Eye (tissue), 1 donor: ENCODE data around the gene ODC1.
A peak's percentile ranks its signal among the peaks of the same experiment; 100 is the strongest.
"Not testable (repeated sequence)": the region's sequence is repeated elsewhere in the genome, so short reads cannot be mapped to it uniquely, and the experiment has no call there.

ENCODE experiments used
- DNase-seq: peaks from one replicate; pipeline ENCODE4 v3.0.0-alpha.2; 2015

Gene ODC1

DNA sequence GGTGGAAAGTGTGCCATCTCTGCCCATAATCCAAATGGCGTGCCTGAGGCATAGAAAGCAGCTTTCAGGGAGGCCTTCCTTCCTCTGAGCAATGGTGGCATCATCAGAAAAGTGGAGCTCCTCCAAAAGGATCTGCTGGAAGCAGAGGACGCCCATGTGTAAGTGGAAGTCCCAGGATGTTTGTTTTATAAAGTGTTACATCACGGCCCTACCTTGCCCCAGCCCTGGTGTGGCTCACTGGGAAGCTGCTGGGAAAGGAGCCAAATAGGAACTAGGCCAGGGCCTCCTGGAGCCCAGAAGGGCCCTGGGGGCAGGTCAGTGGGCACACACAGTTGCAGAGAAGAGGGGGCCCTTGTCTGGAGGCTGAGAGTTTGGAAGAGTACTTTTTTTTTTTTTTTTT is 4.2 kb upstream of the ODC1 start:
- no peak for DNase-seq

DNA sequence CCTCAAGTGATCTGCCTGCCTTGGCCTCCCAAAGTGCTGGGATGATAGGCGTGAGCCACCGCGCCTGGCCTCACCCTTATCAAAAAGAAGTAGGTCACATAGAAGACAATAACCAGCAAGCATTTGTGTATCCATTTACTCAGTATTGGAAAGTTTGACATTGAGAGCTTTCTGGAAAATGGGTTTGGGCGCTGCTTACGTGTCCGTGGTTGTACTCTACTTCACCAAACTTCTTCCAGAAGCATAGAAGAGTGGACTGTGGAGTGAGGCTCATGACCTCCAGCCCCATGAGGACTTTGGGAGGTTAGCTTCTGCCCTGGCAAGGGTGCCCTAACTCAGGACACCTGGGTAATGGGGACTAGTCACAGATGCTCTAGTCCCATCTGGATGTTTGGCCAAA is 3.7 kb upstream of the ODC1 start:
- no peak for DNase-seq

GRCh38 chr2:10449838-10450691 is 1.9 kb upstream of the ODC1 start:
- no peak for DNase-seq

DNA sequence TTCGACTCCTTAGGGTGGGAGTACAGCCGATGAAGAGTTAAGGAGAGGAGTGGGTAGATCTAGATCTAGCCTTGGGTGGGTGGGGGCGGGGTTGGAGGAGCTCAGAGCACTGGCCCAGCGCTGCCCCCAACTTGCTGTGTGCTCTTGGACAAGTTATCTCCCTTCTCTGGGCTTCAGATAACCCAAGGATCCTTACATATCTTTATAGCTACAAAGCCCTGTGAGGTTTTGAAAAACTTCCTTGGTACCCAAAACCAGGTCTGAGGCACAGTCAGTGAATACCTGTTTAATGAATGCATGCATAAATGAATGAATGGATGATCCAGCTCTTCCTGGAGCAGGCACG is 1.3 kb upstream of the ODC1 start:
- no peak for DNase-seq

GRCh38 chr2:10448576-10449485 is 704 bp upstream of the ODC1 start:
- peak; percentile 96 for DNase-seq

DNA sequence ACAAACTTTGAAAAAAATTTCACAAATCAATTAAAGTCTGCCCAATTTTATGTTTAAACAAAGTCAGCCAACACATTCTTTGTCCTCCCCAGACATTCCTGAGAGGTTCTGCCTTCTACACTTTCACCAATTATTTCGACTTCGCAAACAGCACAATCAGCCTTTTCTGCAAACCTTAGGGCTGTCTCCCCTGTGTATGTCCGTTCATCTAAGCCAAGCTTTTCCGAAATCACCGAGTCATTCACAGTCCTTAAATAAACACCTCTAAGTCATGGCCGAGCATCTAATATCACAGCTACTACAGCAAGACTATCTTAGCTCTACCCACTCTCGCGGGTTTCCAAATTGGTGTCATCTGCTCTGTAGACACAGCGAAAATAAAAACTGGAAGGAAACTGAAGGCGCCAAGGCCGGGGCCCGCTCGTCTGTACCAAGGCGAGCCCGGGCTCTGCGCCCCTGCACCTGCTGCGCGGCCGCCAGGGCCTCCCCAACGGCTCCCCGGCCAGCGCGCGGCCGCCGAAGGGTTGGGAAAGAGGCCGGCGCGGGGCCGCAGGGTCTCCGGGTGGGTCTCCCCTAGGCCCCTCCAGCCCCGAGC is 730 bp downstream of the ODC1 start:
- DNase-seq = peak; percentile 75

GRCh38 chr2:10446631-10447030 is 1.5 kb downstream of the ODC1 start:
- DNase-seq = no peak

DNA sequence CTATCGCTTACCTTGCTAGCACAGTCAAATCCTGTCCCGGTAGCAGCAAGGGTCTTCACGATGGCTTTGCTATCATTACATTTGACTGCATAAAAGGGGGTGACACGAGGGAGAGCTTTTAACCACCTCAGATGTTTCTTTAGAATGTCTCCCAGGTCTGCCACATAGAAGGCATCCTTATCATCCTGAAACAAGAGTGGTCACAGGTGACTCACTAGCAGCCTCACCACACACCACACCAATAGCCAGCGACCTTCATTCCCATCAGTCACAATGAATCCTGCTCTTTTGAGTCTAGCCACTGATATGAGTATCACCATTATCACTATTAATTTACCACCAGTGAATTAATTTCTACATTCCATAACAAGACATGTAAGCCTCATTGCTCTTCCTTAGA is 3.7 kb downstream of the ODC1 start:
- DNase-seq = no peak

DNA sequence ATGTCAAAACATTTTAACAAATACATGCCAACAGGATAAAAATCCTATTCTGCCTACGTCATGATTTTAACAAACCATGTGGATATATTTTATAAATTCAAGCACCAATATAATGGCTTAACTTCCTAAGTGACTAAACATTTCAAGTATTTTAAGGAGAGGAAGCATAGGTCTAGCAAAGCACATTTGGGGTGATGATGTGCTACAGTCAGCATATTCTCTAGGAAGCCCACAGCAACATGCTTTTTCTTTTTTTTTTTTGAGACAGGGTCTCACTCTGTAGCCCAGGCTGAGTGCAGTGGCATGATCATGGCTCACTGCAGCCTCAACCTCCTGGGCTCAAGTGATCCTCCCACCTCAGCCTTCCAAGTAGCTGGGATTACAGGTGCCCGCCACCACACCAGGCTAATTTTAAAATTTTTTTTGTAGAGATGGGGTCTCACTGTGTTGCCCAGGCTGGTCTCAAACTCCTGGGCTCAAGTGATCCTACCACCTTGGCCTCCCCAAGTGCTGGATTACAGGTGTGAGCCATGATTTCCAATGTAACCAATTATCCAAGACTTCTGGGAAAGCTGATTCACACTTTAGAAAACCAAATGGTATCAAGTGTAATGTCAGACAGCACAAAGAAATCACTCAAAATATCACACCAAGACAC is 5.5 kb downstream of the ODC1 start:
- not testable (repeated sequence) for DNase-seq

DNA sequence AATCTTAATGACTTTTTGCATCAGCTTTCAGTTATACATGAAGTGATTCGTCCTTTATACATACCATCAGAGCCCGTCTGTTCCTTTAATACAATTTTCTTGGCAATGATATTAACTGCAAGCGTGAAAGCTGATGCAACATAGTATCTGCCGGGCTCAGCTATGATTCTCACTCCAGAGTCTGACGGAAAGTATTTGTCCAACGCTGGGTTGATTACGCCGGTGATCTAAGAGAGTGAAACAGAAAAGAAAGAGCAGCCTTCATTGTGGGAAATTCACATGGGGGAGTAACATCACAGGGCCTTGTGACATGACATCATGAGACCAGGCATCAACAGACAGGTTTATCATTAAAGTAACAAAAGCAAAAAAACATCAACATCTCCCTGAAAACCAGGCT is 6.2 kb downstream of the ODC1 start:
- DNase-seq = no peak

DNA sequence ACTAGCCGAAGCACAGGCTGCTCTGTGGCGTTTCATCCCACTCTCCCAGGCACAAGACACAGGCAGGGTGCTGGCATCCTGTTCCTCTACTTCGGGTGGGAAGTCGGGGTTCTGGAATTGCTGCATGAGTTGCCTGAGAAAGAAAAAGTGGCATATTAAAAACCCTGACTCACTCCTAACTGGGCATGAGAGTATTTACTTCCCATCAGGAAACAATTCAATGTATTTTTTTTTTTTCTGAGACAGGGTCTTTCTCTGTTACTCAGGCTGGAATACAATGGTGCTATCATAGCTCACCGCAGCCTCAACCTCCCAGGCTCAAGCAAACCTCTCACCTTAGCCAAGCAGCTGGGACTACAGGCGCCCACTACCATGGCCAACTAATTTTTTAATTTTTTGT is 7.4 kb downstream of the ODC1 start:
- DNase-seq = no peak

DNA sequence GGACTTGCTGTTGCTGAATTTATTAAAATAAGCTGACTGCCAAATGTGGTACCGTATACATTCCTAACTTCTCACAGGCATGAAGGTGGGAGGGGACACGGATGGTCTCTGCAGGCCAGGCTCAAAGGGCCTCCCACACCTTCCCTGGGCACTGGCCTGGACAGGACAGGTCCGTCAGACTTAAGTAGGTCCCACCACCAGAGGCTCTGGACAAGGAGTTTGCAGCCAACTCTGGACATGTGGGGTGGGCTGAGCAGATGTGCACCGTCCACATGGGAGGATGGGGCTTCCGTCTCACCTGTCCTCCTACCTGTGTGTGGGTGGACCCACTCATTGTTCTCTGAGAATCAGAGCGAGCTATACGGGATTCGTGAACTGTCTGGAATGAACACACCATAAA is 8.2 kb downstream of the ODC1 start:
- DNase-seq = no peak

GRCh38 chr2:10439185-10439879 is 8.8 kb downstream of the ODC1 start:
- DNase-seq = no peak

GRCh38 chr2:10438688-10439087 is 9.4 kb downstream of the ODC1 start:
- DNase-seq = no peak

- DNase-seq = no peak
Observed at GRCh38 chr2:10437806-10438205, 10.3 kb downstream of the ODC1 start.

GRCh38 chr2:10436583-10437110 is 11.5 kb downstream of the ODC1 start:
- DNase-seq = no peak

- DNase-seq = no peak
Observed at GRCh38 chr2:10435820-10436204, 12.3 kb downstream of the ODC1 start.

- DNase-seq = peak; percentile 93
Observed at GRCh38 chr2:10434886-10435819, 13.0 kb downstream of the ODC1 start.

DNA sequence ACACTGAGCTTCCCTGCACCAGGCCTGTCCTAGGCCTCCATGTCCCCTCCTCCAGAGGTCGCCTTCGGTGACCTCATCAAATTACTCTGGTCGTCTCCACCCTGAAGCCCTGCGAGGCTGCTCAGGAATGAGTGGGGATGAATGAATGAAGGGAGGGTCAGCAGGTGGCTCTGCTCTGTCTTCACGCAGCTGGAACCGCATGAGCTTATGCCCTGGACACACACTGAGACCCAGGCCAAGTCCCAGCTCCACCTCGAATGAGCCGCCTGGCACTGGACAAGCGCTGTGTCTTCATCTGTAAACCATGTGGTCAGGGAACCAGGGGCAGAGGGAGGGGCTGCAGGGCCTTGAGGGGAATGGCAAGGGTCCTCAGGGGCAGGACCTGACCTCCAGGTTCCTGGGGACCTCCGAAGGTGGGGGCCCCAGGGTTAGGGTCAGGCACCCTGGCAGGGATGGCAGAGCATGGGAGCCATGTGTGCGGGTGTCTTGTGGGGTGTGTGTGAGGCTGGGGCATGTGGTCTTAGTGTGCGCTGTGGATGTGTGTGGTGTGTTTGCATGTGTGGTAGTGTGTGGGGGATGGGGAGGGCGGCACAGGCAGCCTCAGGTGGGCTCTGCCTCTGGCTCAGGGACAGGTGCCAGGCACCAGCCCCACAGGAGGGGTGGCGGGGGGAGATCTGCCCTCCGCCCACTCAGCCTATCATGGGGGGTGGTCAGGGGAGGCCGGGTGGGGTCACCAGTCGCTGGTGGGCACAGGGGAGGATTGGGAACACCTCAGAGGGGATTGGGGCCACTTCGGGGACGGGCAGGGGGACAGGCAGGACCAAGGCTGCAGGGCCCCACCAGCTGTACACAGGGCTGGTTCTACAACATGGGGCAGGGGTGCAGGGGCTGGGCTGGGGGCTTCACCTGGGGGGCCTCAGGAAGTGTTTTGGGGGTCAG is 13.9 kb downstream of the ODC1 start:
- no peak for DNase-seq
